T1000 (cell line): ENCODE measurements around the gene NCKAP5.
"Not testable (repeated sequence)": the region's sequence is repeated elsewhere in the genome, so short reads cannot be mapped to it uniquely, and the experiment has no call there.

Experiments used
- DNase-seq: peaks from one replicate; lab custom pipeline; 2025; ENCODE audit warnings: mixed read lengths; lab: John Stamatoyannopoulos, UW

NCKAP5 gene

DNA sequence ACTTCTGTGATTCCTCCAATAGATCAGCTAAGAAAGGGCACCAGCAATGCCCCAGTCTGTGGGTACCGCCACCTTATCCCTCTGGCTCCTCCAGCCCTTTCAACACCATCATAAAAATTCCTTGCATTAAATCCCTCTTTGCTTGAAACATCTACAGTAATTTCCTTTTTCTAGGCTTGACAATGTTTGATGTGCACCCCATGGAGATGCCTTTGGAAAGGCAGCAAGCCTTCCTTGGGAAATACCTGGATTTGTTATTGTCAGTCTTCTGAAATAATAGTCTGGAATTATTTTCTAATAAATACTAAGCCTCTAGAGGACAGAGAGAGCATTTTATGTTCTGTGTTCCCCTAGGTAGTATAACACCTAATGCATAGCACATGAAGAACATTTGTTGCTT is 46.1 kb downstream of the NCKAP5 start:
- DNase-seq: no peak

DNA sequence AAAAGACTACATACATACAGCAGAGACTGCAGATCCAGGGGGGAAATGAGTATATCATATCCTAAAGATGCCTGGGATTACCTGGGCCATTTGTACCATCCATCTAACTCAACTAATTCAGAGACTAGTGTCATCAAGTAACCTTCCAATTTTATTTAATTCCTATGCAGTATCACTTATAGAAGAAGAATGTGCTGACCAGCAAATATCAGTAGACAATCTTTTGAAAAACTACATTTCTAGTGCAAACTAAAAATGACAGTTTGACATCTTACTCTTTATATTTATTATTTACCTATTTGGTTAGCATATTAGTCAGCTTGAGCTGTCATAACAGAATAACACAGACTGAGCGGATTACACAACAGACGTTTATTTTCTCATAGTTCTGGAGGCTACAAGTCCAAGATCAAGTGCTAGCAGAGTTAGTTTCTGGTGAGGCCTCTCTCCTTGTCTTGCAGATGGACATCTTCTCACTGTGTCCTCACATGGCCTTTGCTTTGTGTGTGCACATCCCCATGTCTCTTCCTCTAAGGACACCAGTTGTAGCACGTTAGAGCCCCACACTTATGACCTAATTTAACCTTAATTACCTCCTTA is 47.0 kb downstream of the NCKAP5 start:
- no peak for DNase-seq

DNA sequence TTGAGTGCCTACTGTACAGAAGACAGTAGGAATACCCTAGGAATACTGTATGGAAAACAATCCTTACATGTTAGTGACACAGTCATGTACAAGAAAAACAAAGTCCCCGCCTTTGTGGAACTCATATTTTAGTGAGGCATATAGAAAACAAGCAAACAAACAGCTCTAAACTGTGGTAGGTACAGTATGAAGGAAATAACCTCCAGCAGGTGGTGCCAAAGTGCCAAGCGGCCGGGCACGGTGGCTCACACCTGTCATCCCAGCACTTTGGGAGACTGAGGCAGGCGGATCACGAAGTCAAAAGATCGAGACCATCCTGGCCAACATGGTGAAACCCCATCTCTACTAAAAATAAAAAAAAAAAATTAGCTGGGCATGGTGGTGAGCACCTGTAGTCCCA is 48.6 kb downstream of the NCKAP5 start:
- DNase-seq: not testable (repeated sequence)

DNA sequence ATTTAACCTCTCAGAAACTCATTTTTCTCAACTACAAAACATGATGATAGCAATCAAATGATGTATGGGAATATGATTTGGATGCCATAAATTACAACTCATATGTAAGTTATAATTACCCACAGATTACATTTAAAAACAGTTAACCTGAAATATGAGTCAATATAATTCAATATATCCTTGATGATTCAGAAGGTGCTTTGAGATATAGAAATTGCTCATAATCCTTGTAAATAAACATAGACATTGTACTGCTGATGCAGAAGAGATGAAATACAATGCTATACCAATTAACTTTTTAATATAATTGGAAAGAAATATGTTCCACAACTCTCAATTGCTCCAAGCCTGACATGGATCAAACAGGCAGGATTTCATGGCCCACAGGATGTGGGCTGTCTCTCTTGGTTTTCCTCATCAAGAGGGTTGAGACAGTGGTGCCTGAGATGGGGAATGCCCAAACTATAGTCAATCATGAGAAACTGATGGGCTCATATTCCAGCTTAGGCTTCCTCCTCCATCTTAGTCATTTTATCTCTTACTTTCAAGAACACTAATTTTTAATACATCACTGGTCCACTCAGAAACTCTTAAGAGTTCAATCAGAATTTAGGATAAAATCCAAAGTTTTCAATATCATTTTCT is 49.4 kb downstream of the NCKAP5 start:
- no peak for DNase-seq

DNA sequence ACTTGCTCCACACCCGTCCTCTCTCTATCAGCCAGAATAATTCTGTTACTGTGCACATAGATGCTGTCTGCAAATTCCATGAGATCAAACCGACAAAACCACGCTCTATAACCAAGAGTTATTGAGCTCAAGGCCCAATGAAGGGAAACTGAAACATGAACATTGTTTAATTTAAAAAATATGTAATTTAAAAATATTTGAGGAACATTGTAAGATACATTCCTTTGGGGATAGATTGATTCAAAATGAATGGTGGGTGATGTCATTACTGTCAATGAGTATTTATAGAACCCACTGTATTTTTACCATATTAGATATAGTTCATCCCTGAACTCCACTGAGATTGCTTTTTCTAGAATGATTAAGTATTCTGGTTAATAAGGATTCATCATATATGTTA is 50.4 kb downstream of the NCKAP5 start:
- no peak for DNase-seq

DNA sequence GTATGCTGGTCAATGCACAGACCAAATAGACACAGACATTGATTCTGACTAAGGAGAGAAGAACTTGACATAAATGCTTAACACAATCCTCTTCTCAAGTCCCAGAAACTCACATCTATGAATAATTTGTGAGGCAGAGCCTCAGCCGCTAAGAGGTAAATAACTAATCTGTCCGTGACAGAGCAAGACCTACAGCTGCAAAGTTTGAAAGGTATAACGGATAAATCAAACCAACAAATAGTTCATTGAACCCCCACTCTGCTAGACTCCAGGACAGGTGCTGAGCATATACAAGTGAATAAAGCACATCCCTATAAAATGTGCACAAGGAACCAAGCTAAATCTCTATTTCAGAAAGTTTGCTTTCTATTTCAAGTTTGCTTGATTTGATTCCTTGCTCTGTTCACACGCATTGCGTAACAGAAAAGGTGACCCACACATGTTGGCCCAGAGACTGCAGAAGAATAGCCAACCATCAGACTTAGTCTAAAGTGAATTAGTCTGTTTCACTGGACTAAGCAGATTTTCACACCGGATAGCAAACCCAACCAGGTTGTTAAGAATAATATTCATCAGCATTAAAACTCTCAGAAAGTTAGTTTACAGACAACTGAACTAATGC is 51.7 kb downstream of the NCKAP5 start:
- no peak for DNase-seq

DNA sequence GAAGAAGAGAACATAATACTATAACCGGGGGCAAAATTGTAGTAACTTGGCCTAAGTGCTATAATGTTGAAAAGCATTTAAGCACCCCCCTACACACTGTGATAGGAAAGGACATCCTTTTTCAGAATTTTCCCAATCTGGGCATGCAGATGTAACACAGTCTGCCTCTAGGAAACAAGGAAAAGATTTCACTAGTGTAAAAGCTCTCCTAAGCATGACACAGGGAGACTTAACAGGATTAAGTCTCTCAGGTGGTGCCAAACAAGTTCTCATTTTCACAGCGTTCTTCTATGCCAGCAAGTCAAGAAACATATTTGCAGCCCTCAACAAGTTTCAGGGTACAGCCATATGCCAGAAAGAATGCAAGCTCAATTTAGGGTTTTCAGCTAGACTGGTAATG is 53.0 kb downstream of the NCKAP5 start:
- no peak for DNase-seq

DNA sequence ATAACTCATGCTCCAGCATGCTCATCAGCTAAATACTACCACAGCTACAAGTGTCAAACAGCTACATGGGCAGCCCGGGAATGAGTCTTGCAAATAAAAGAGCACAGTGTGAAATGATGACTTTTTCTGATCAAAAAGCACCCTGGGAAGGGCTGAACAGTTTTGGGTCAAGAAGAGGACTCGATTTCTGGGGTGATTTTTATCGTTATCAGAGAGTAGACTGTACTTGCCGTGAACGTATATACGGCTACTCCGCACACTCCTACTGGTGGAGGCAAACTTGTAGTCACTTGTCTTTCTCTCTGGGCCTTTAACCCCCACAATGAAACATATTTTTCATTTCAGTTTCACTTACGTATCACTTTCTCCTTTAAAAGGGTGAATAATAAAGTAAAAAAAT is 54.4 kb downstream of the NCKAP5 start:
- DNase-seq: no peak

DNA sequence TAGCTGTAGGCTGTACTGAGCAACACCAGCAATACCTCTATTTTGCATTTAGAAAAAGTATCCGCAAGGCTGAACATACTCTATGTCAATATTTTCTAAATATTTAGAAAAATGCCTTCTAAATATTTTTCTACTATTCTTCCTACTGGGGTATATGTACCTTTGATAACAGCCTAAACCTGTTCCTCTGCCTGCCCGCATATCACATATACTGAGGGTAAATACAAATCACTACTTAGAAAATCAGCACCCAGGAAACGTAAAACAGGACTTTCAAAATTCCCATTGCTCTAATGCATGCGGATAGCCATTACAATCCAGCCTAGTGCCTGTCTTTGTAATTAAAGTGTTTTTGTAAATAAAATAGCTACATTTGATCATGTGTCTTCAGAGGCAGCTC is 56.1 kb downstream of the NCKAP5 start:
- no peak for DNase-seq

DNA sequence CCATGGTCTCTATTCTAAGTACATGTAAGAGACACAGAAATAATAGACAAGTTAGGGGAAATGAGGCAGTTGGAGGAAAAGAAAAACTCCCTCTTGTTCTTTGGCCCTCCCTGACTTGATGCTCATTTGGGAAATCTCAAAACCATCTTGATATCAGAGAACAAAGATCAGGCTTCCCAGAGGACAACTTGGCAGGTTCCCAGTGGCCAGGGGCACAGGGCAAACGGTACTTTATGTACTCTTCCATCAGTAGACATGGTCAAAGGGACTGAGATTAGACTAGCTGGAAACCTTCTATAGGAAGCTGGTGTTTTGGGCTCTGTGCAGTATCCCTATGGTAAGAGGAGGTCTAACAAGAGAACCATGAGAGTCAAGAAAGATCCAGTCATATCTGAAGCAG is 56.6 kb downstream of the NCKAP5 start:
- DNase-seq: no peak

DNA sequence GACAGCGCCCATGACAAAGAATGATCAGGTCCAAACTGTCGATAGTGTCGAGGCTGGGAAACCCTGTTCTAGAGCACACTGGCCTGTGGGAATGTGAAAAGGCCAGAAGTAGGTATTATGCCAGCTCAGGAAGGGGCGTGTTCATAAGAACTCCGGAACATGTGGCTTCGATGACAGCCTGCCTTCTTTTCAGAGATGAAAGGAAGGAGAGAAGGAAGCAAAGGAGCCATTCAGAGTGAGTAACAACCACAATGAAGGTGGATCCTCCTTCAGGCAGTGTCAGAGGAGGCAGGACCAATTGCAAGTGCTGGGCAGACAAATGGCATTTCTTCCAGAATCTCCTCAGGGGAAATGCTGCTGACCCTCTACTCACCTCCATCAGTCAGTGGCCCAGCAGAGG is 58.5 kb downstream of the NCKAP5 start:
- DNase-seq: no peak

DNA sequence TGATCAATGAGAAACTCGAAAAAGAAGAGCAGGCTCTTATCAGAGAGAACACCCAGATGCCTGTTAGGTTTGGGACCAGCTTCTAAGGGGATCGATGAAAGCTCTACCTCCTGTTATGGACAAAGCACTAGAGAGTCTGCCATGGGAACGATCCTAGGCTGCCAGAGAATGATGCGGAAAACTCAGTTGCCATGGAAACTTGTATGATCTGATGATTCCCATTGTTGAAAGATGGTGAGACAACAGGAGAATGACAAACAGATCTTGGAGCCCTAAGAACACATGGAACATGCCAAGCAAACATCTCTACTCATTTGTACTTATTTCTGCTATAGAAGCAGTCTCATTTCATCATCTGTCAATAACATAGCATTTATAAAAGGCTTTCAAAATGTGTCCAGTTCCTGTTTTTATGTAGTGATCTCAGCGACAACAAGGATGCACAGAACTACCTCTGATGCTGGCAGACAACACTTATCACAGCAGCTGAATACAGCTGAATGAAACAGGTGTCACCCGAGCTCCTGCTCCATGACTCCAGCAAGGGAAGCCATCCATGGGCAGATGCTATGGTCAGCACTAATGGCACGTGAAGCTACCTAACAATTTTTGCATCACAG is 59.6 kb downstream of the NCKAP5 start:
- no peak for DNase-seq

DNA sequence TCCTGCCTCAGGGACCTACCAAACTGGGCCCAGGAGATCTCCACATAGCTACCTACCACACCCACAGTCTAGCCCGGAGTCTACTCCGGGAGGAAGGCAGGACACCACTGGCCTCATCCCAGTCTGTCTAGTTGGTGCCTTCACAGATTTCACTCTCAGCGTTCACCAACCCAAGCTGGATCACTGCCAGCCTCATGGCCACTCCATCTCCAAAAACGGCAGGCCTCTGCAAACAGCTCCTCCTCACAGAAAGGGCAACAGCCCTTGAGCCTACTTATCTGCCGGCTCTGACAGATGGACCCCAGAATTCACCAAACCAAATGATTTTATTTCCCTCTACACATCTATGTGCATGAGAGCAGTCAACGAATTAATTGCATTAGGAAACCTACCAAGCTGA is 61.3 kb downstream of the NCKAP5 start:
- no peak for DNase-seq

DNA sequence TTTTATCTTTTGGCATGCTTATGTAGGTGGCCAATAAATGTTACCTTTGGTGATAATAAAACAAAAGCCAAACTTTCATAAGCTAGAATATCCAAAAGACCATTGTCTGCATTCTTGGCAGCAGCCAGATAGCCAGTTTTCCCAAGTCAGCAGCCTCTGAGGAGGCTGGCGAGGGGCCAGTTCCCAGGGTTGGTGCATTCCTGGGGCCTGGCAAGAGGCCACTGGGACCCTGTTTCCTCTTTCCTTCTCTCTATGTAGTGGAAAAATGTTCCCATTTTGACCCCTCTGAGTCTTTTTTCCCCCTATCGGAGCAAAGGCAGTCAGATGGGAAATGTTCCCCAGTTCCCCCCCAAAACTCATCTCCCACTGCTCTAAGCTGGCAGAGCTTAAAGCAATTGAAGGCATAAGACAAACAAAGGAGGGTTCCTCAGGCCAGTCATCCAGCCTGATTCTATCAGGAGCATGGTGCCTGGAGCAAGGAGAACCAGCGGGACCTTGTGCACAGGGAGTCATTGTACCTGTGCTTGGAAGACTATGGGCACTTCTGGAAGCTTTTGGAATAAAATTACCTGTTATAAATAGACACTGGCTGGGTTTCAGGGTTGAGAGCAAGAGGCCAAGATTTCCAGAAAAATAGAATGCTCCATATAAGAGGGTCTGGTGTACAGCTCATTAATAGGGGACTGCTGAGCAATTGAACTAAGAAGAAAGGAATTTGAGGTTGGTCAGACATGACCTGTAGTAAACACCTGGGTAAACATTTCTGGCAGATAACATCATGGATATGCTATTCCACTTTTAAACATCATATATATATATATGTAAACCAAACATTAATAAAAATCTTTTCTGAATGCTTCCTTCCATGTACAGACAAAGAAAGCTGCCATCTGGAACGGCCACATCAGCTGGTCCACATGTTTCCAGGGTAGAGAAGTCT is 63.4 kb downstream of the NCKAP5 start:
- DNase-seq: no peak

DNA sequence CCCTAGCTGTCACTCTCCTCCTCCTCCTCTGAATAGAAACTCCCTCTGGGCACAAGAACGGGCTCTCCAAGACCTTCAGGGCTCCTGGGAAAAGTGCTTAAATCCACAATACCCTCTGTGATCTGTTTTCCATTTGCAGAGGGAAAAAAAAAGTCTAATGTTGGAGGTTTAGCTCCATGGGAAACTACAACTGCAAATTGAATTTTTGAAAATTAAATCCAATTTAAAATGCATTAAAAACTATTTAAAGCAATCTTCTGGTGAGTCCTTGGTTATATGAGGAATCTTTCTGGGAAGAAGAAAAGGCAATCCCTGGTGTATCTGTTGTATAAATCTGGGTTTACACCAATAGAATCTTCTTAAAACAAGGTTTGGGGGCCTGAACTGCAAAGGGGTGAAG is 64.3 kb downstream of the NCKAP5 start:
- no peak for DNase-seq

DNA sequence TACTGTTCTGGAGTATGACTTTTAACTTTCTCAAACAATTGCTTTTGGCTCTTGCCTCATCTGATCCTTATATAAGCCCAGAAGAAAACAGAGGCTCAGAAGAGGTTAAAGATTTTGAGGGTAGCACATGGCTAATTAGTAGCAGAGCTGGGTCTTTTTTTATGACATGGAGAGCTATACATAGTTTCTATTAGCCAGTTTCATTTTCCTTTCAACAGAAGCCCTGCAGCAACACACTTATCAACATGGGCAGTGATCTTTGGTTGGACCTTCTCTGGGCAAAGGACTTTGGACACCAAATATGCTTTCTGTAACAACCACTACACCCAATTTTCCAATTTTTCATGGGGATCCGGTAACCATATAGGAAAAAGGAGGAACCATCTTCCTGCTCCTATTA is 64.9 kb downstream of the NCKAP5 start:
- DNase-seq: no peak

DNA sequence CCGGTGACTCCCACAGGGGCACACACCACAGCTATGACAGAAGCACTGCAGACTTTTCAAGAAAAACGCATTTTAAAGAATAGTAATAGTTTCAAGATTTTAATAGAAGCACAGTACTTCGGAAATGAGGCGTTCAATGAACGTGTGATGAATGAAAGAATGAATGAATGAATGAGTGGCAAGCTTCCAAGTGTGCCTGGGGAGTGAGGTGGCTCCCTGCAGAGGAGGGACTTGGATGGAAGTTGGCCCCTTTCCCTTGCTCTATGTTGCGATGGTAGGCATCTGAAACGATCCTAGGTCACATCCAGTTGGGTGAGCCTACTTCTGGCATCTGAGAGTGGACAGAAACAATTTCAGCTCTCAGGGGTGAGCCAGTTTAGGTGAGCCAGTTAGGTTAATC is 65.6 kb downstream of the NCKAP5 start:
- DNase-seq: no peak

DNA sequence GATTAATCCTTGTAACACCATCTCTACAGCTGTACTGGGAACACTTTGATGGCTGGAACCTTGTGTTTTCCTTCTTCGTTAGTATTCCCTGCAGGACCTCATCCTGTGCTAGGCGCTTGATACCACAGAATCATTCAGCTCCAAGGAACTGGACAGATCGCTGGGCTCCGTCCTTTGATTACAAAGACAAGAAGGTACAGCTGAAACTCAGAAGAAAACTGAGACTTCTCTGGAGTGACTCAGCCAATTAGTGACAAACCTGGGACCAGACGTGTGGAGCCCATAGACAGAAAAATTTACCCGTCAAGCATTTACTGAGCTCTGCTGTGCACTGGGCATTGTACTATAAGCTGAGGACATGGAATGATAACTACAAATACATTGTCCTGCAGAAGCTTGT is 67.3 kb downstream of the NCKAP5 start:
- DNase-seq: no peak

DNA sequence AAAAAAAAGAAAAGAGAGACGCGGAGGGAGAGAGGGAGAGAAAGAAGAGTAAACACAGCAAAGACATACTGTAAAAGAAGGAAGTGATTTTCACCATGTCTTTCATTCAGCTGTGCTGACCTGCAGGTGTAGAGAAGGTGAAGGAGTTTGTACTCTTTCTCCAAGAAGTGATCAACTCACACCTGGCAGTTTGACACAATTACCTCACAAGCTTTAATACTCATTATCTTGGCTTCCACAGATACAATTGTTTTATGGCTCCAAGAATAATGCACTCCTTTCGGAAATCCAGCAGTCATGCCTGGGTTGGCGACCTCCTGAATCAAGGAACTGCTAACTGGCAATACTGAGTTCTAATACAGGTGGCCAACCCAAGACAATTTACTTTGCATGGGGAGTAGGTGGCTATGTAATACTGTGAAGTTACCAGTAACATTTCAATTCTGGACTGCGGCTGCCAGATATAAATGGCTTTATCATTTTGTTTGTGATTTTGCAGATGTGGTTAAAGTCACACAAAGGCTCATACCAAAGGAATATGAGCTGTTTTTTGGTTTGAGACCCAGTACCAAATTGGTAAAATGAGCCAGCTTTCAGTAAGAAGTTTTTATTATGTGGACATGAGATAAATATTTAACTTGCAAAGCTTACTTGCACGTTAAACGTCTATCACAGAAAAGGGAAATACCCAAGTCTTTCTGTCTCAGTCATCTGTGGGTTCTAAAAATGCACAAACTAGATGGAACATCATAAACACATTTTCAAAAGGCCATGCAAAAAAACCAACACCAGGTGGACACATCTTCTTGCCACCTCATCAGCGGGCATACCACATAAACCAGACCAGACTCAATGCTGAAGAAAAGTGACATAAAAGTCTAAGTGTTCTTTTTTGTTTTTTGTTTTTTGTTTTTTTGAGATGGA is 69.3 kb downstream of the NCKAP5 start:
- no peak for DNase-seq

DNA sequence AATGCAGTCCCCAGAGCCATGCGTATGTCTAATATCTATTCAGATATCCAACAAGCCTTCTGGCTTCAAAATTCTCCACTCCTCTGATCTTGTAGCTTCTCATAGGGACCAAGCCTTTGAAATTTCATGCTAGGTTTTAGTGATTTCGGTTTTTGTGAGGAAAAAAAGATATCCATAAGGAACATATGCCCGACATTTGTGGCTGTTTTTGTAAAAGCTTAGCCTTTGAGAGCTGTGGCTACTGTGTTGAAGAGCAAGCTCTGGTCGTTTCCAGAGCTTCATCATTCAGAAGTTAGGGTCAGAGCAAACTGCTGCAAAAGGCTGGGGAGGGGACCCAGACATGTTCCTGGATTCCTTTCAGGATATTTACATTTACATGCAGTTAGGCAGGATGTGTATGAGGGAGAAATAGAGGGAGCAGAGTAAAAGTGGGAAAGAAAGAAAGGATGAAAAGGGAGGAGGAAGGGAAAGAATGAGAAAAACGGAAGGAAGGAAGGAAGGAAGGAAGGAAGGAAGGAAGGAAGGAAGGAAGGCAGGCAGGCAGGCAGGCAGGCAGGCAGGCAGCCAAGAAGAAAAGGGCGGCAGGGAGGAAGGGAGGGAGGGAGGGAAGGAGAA is 70.2 kb downstream of the NCKAP5 start:
- DNase-seq: no peak
